ENCODE results near the gene ARL15.

DNA sequence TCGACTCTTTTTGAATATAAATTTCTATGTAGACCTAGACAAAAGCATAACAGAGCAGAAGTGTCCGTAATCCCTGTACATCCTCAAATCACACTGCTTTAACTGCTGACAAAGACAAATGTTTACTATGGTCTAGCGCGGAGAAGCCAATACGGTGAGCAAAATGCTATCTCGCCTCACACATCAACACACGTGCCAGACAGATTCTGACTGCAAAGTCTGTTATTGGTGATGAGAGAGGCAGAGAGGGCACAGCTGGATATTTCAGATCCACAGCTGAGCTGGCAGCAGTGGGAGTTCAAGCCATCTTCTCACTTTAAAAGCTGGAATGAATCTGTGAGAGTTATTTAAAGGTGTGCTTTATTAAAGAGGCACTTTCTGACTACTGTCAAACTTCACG is 124.3 kb downstream of the ARL15 start:
- TF ChIP-seq CTCF (IDR thresholded peaks at IDR 0.05): no peak
- no peak for TF ChIP-seq POLR2A (IDR thresholded peaks at IDR 0.05)
- no peak for TF ChIP-seq POLR2AphosphoS5 (IDR thresholded peaks at IDR 0.05)
- TF ChIP-seq EP300 (IDR thresholded peaks at IDR 0.05): no peak
